K562 (cell line): ENCODE data around the gene TSPOAP1. TPM values are rescaled to one million over a fixed set of nuclear protein-coding genes. Genes with fewer than 3 reads are reported as not detected.

ENCODE experiments used
- ATAC-seq: fragments of 200-7000 bp; cut with Tn5 transposase; 3 replicates; pipeline ENCODE4 v1.9.1; 2020; ENCODE audit warnings: moderate library complexity
- BruUV-seq: library from RNA; stranded (reverse); fragments of 400-500 nt; replicated peaks from 2 replicates; lab custom pipeline; 2021; lab: Mats Ljungman, UMichigan
- CTCF ChIA-PET: fragments of 300-600 bp; formaldehyde crosslinking; extraction: SDS; loops from one replicate; lab custom pipeline; 2021; ENCODE audit warnings: low intra/inter-chr PET ratio; lab: Yijun Ruan, JAX
- POLR2A ChIA-PET: fragments of 300-600, 350-650 bp; sonication (Branson Sonifier 250); formaldehyde crosslinking; extraction: SDS; loops from one replicate; lab custom pipeline; 2021; ENCODE audit warnings: antibody characterized with exemption, inconsistent platforms; lab: Yijun Ruan, JAX
- DNase-seq, 4 experiments: peaks; one replicate each; pipeline versions ENCODE4 v3.0.0 to v3.0.0-alpha.2; 2011 to 2018; ENCODE audit warnings: low spot score in 3 of 4, mixed read lengths in 3 of 4; ENCODE audit errors: extremely low read depth in 1 of 4
- FAIRE-seq: peaks from 2 replicates; lab custom pipeline; 2011; peaks lifted over from hg19 to GRCh38; lab: Jason Lieb, UNC
- H2AFZ ChIP-seq: 2 replicates; pipeline ENCODE4 v1.6.0; 2011; ENCODE audit warnings: low read depth, low read length, control low read depth, inconsistent platforms
- H3K27ac ChIP-seq: fragments of 200-600 bp; 3 replicates; pipeline ENCODE4 v1.8.0; 2011; ENCODE audit warnings: low read depth, mild to moderate bottlenecking, control low read depth, inconsistent platforms, low read length, moderate library complexity, mixed read lengths; ENCODE audit errors: extremely low read depth
- H3K27me3 ChIP-seq, 2 experiments: fragments of 300-600 bp in 1 of 2; 2 replicates in 1 of 2; 3 replicates in 1 of 2; pipeline versions ENCODE4 v1.6.0 to v1.8.0; 2011; ENCODE audit warnings: inconsistent platforms in 2 of 2, low read length in 2 of 2, mild to moderate bottlenecking in 1 of 2, mixed read lengths in 1 of 2, moderate library complexity in 1 of 2; ENCODE audit not compliant: control insufficient read depth in 2 of 2, insufficient read depth in 2 of 2
- H3K36me3 ChIP-seq: fragments of 300-600 bp; 3 replicates; pipeline ENCODE4 v1.8.0; 2011; ENCODE audit warnings: mild to moderate bottlenecking, low read length, inconsistent platforms; ENCODE audit not compliant: control insufficient read depth, insufficient read depth
- H3K4me1 ChIP-seq, 2 experiments: fragments of 200-600 bp in 1 of 2; replicated peaks in 1 of 2; 2 replicates in 1 of 2; 3 replicates in 1 of 2; pipeline versions ENCODE4 v1.5.1 to v1.8.0; 2011; ENCODE audit warnings: inconsistent platforms in 2 of 2, low read length in 2 of 2, mild to moderate bottlenecking in 1 of 2, mixed read lengths in 1 of 2, moderate library complexity in 1 of 2; ENCODE audit not compliant: control insufficient read depth in 2 of 2, insufficient read depth in 2 of 2
- H3K4me2 ChIP-seq: 2 replicates; pipeline ENCODE4 v1.6.1; 2011; ENCODE audit warnings: low read length, control low read depth, inconsistent platforms, mixed read lengths; ENCODE audit not compliant: insufficient read depth
- H3K4me3 ChIP-seq: fragments of 200-600 bp; sonication (generic), shearing (Covaris generic); 2 replicates; pipeline ENCODE4 v1.5.1; 2016; ENCODE audit warnings: control low read depth, inconsistent platforms
- H3K79me2 ChIP-seq: fragments of 200-600 bp; 3 replicates; pipeline ENCODE4 v1.8.0; 2011; ENCODE audit warnings: low read length, inconsistent platforms; ENCODE audit not compliant: control insufficient read depth, insufficient read depth
- H3K9ac ChIP-seq, 2 experiments: 2 replicates each; pipeline versions ENCODE4 v1.6.0 to v1.6.1; 2011; ENCODE audit warnings: low read depth in 2 of 2, low read length in 2 of 2, control low read depth in 1 of 2, inconsistent platforms in 1 of 2, mild to moderate bottlenecking in 1 of 2, mixed read lengths in 1 of 2; ENCODE audit not compliant: insufficient read depth in 1 of 2
- H3K9me1 ChIP-seq: one replicate; pipeline ENCODE4 v1.6.0; 2011; ENCODE audit warnings: inconsistent platforms, mild to moderate bottlenecking, low read length, moderate library complexity; ENCODE audit not compliant: control insufficient read depth, insufficient read depth
- H3K9me3 ChIP-seq: replicated peaks from 2 replicates; pipeline ENCODE4 v1.5.1; 2011; ENCODE audit warnings: low read depth, low read length, inconsistent platforms; ENCODE audit not compliant: control insufficient read depth, insufficient read depth
- H4K20me1 ChIP-seq: replicated peaks from 2 replicates; pipeline ENCODE4 v1.6.1; 2011; ENCODE audit warnings: low read length, inconsistent platforms, mixed read lengths; ENCODE audit not compliant: control insufficient read depth, insufficient read depth
- BCOR ChIP-seq: fragments of 450-650 bp; IDR thresholded peaks from 2 replicates; pipeline ENCODE4 v1.6.1; 2016
- HMG20B ChIP-seq: fragments of 250-450 bp; sonication (Bioruptor Pico); IDR thresholded peaks from 2 replicates; pipeline ENCODE4 v1.5.0; 2021; ENCODE audit warnings: mild to moderate bottlenecking
- ZBTB33 ChIP-seq: sonication (generic); formaldehyde crosslinking; IDR thresholded peaks from 2 replicates; pipeline ENCODE4 v1.8.1; 2023; ENCODE audit warnings: mild to moderate bottlenecking, missing genetic modification reagents
- WGBS: fragments of 100-300 bp; shearing (Covaris generic); methylation state at CpG from one replicate; pipeline ENCODE4 v1.1.6; 2016; ENCODE audit warnings: low coverage, mixed read lengths; ENCODE audit not compliant: insufficient coverage; ENCODE audit errors: missing lambda C conversion rate; 5-methylcytosine and 5-hydroxymethylcytosine counted together
- in situ Hi-C: fragments of 300-500 bp; cut with MboI; formaldehyde crosslinking; loops from 4 replicates; pipeline ENCODE4 v1.15.0; 2018; ENCODE audit warnings: inconsistent platforms, mixed read lengths
- intact Hi-C: fragments of 100-400 bp; cut with micrococcal nuclease; formaldehyde crosslinking; loops from 2 replicates; pipeline ENCODE4 v1.14.2; 2022
- polyA plus RNA-seq, 8 experiments: library from polyadenylated mRNA; depleted of rRNA in 4 of 8; stranded (reverse) in 5 of 8; unstranded in 3 of 8; fragments of >200 nt; fragmentation: Nextera tagmentation in 2 of 8; fragmentation: Illumina TruSeq in 1 of 8; extraction: Ambion mirVana in 2 of 8; extraction: Trizol in 1 of 8; gene quantifications; 2 replicates each; pipeline versions ENCODE4 v1.2.1 to v1.2.3, GENCODE V29; 2011 to 2014; ENCODE audit warnings: inconsistent platforms in 1 of 8, missing spikeins in 1 of 8
- total RNA-seq, 7 experiments: library from RNA; depleted of rRNA in 6 of 7; stranded (reverse); fragments of >200 nt in 6 of 7; fragmentation: Illumina TruSeq in 2 of 7; extraction: Trizol in 2 of 7; gene quantifications; 2 replicates each; pipeline versions ENCODE4 v1.2.1 to v1.2.3, GENCODE V29; 2011 to 2021; ENCODE audit warnings: low replicate concordance in 1 of 7

The TSPOAP1 gene
- total and polyA plus RNA-seq, 9 of the 15 experiments (the other 6 are each of a cell fraction or from before 2014, with no cell fraction given): 0.87 to 3.9 (median 1.8) TPM; not detected in 2

GRCh38 chr17:58343131-58343530 lies 14.5 kb upstream of the TSPOAP1 start:
- no TSS peak for BruUV-seq
- H3K4me3 ChIP-seq: no peak overlapping the region
- no peak overlapping the region for H3K4me2 ChIP-seq
- DNase-seq (no peak), ATAC-seq (no peak), FAIRE-seq (no peak)
- no peaks in the 10 kb centered on the region for H3K9me1 ChIP-seq
- WGBS: 82% methylated on average over 4 of the region's 4 CpGs
- TF ChIP-seq HMG20B (CRISPR knock-in tag): no peak
- peak; percentile 84 for TF ChIP-seq ZBTB33
- peak; percentile 14; the same call in 1 of the 2 replicates for TF ChIP-seq BCOR
- intact Hi-C loops: no loop called here
- CTCF ChIA-PET: no interaction called here
- POLR2A ChIA-PET: interaction anchor here (0.9 to 10.4 kb wide), 8 partner anchors 7 to 72 kb away, joined by 3 to 257 read pairs (median 7); partner anchors contain the start of gene SUPT4H1
- in situ Hi-C loops: no loop called here
- H3K36me3 ChIP-seq: peaks cover 61% of the 10 kb centered on the region
- H2AFZ ChIP-seq: no peak overlapping the region
- peaks cover 18 to 19% of the 10 kb centered on the region in 2 experiments for H3K4me1 ChIP-seq
- H3K79me2 ChIP-seq: peaks cover 45% of the 10 kb centered on the region
- H3K27me3 ChIP-seq: no peaks in the 10 kb centered on the region
- H3K9ac ChIP-seq: no peak overlapping the region
- no peaks in the 10 kb centered on the region for H3K9me3 ChIP-seq
- no peaks in the 10 kb centered on the region; the same call in 1 of the 2 replicates for H4K20me1 ChIP-seq
- no peak overlapping the region for H3K27ac ChIP-seq
